ENCODE measurements around the gene UBTD2. TPM values are rescaled to one million over a fixed set of nuclear protein-coding genes. Genes with fewer than 3 reads are reported as not detected.

UBTD2 gene
- total RNA-seq, 4 donors from 2014 or later = 9.1 to 14.7 (median 12.3) TPM

DNA sequence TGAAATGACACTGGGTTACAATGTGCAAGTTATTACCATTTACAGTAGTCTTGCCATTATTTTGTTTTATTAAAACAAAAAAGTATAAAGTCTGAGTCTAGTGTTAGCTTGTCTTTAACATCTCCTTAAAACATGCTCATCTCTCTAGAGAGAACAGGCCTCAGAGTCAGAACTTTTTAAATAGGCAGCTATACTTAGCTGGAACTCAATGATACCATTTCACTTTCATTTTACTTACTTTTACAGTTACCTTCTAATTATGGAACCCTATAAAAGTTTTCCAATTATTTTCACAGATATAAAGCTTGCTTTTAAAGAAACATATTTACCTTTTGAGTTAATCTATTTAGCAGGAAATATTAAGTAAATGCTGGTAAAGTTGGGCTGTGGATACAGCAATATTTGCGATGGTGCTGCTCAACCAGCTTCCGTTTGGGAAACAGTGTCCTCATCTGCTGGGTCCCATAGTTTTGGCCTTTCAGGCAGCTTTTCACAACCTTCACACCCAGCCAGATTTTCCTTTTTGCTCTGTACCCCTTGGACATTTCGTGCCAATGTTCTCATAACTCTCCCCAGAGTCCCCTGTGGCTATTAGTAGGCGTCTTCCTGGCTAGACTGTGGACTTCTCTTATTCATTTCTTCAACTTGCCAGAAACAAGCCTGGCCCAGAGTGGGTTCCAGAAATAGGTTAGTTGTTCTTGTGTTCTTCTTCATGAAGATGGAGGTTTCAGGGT, 36.3 kb upstream of the UBTD2 start:
- 74 to 78% methylated on average over 4 of the region's 4 CpGs for WGBS, 2 donors
- H3K9me3 ChIP-seq = no peaks in the 10 kb centered on the region
- no peaks in the 10 kb centered on the region for H3K27me3 ChIP-seq
- no peak for TF ChIP-seq POLR2A (IDR thresholded peaks at IDR 0.05)
- TF ChIP-seq, protein P1, sequence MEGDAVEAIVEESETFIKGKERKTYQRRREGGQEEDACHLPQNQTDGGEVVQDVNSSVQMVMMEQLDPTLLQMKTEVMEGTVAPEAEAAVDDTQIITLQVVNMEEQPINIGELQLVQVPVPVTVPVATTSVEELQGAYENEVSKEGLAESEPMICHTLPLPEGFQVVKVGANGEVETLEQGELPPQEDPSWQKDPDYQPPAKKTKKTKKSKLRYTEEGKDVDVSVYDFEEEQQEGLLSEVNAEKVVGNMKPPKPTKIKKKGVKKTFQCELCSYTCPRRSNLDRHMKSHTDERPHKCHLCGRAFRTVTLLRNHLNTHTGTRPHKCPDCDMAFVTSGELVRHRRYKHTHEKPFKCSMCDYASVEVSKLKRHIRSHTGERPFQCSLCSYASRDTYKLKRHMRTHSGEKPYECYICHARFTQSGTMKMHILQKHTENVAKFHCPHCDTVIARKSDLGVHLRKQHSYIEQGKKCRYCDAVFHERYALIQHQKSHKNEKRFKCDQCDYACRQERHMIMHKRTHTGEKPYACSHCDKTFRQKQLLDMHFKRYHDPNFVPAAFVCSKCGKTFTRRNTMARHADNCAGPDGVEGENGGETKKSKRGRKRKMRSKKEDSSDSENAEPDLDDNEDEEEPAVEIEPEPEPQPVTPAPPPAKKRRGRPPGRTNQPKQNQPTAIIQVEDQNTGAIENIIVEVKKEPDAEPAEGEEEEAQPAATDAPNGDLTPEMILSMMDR (IDR thresholded peaks at IDR 0.05) = no peak
- H3K36me3 ChIP-seq = no peaks in the 10 kb centered on the region
- no peak overlapping the region for H3K4me3 ChIP-seq
- intact Hi-C loops (cut with DNase I) = no loop called here
- no peak for DNase-seq
- peaks cover 0 to 21% (median 3%) of the 10 kb centered on the region in 3 donors for H3K4me1 ChIP-seq
- H3K27ac ChIP-seq = no peak overlapping the region

DNA sequence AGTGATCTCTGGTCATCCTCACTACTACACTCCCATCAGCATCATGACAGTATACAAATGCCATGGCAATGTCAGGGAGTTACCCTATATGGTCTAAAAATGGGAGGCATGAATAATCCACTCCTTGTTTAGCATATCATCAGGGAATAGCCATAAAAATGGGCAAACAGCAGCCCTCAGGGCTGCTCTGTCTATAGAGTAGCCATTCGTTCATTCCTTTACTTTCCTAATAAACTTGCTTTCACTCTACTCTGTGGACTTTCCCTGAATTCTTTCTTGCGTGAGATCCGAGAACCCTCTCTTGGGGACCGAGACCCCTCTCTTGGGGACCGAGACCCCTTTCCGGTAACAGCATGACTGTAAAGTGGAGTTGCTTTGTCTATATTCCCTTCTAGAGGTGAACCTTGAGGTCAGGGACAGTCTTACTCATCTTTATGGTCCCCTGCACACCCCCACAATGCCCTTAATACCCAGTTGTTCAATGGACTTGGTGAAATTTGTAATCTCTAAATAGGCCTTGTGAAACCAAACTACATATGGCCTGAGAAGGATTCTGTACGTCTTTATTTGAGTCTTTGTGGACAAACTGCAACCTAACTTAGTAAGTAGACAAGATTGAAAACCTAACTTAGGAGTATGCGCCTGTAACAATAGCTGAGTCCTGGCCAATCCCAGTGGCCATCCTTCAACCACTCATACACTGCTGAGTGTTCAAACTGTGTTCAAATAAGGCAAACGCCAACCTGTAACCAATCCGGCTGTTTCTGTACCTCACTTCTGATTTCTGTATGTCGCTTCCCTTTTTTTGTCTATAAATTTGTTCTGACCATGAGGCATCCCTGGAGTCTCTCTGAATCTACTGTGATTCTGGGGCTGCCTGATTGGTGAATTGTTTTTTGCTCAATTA, 32.3 kb upstream of the UBTD2 start:
- Histone ChIP-seq H3K9me3 (no peaks in the 10 kb centered on the region), H3K4me3 (no peak overlapping the region), H3K27me3 (no peaks in the 10 kb centered on the region), H3K27ac (no peak overlapping the region), H3K36me3 (no peaks in the 10 kb centered on the region), H3K4me1 (peaks cover 0 to 18% (median 4%) of the 10 kb centered on the region in 3 donors)
- DNase-seq = no peak
- no peak for TF ChIP-seq POLR2A (IDR thresholded peaks at IDR 0.05)
- TF ChIP-seq, protein P1 (IDR thresholded peaks at IDR 0.05) = no peak
- 73 to 92% methylated on average over 11 of the region's 11 CpGs for WGBS, 2 donors
- intact Hi-C loops (cut with DNase I) = no loop called here

DNA sequence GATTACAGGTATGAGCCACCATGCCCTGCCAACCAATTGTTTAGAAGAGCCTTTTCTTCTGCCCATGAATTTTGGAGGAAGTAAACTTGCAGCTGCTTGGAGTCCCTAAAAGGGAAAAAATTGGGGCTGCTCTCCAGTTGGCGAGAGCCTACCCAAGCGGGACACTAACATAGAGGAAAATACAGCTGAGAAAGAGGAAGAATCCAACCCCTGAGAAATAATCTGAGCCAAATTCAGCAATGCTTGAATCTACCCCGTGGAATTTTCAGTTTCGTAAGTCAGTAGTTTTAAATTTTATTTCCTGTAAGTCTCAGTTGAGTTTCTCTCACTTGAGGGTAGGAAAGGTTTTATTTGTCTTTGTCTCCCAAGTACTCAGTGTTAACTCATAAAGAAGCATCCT, 30.4 kb upstream of the UBTD2 start:
- Histone ChIP-seq H3K27ac (peak overlapping the region in 1 of 4 donors; percentile 65), H3K4me1 (peaks cover 0 to 23% (median 4%) of the 10 kb centered on the region in 3 donors), H3K4me3 (no peak overlapping the region), H3K36me3 (no peaks in the 10 kb centered on the region), H3K27me3 (no peaks in the 10 kb centered on the region), H3K9me3 (no peaks in the 10 kb centered on the region)
- WGBS, 2 donors = 79 to 82% methylated on average over 4 of the region's 4 CpGs
- no peak for DNase-seq
- intact Hi-C loops (cut with DNase I) = no loop called here
- TF ChIP-seq, protein P1 (IDR thresholded peaks at IDR 0.05) = no peak
- no peak for TF ChIP-seq POLR2A (IDR thresholded peaks at IDR 0.05)

DNA sequence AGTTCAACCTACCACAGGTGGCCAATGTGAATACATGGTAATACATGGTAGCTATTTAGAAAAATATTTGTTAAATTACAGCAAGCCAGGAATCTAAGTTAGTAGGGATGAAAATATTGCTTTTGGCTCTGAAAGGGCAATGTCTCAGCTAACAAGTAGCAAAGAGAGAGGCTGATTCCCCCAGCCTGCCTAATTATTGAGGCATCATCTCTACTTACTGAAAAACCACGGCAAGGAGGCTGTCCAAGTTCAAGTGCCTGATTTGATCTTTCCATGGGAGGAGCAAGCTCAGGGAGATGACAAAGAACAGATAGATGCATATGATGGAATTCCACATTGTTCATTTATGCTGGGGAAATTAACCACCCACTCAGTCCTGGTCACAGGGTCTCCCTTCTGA, 28.7 kb upstream of the UBTD2 start:
- 46 to 47% methylated on average over 1 of the region's 1 CpG for whole genome bisulfite sequencing, 2 donors
- H3K27me3 ChIP-seq = no peaks in the 10 kb centered on the region
- no peak for DNase-seq
- H3K9me3 ChIP-seq = no peaks in the 10 kb centered on the region
- intact Hi-C loops (cut with DNase I) = no loop called here
- no peak overlapping the region for H3K27ac ChIP-seq
- TF ChIP-seq, protein P1 (IDR thresholded peaks at IDR 0.05) = no peak
- TF ChIP-seq POLR2A (IDR thresholded peaks at IDR 0.05) = no peak
- H3K4me3 ChIP-seq = no peak overlapping the region
- H3K36me3 ChIP-seq = no peaks in the 10 kb centered on the region
- H3K4me1 ChIP-seq = peaks cover 0 to 27% (median 4%) of the 10 kb centered on the region in 3 donors

DNA sequence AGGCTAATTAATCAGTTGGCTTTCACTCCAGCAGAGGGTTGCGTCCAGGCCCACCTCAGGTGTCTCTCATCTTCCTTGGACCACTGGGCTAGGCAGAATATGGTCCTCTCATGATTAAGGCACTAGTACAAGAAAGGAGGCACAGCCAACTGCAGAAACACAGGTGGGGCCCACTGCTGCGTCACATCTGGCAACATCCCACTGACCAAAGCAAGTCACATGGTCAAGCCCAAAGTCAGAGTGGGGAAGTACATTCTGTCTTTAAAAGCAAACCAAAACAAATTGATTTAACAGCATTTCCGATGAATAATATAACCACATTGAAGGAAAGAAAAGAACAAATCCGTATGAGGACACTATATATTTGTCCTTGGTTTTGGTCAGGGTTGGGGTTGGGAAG, 28.0 kb upstream of the UBTD2 start:
- no peaks in the 10 kb centered on the region for H3K36me3 ChIP-seq
- H3K27ac ChIP-seq = no peak overlapping the region
- no peak for DNase-seq
- H3K27me3 ChIP-seq = no peaks in the 10 kb centered on the region
- TF ChIP-seq POLR2A (IDR thresholded peaks at IDR 0.05) = no peak
- TF ChIP-seq, protein P1 (IDR thresholded peaks at IDR 0.05) = no peak
- no peak overlapping the region for H3K4me3 ChIP-seq
- H3K4me1 ChIP-seq = peaks cover 0 to 27% (median 4%) of the 10 kb centered on the region in 3 donors
- no peaks in the 10 kb centered on the region for H3K9me3 ChIP-seq
- WGBS, 2 donors = 82 to 84% methylated on average over 4 of the region's 4 CpGs
- intact Hi-C loops (cut with DNase I) = no loop called here
